ENCODE measurements around the gene HHAT.
"Not testable (repeated sequence)": the region's sequence is repeated elsewhere in the genome, so short reads cannot be mapped to it uniquely, and the experiment has no call there.

HHAT gene

DNA sequence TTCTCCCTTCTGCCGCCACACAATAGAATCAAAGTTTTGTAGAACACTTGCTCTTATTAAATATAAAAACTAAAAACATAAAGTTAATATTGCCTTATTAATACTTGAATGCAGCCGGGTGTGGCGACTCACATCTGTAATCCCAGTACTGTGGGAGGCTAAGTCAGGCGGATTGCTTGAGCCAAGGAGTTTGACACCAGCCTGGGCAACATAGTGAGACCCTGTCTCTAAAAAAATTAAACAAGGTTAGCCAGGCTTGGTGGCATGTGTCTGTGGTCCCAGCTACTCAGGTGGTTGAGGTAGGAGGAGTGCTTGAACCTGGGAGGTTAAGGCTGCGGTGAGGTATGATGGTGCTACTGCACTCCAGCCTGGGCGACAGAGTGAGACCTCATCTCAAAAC lies 13.2 kb upstream of the HHAT start:
- DNase-seq: no peak

DNA sequence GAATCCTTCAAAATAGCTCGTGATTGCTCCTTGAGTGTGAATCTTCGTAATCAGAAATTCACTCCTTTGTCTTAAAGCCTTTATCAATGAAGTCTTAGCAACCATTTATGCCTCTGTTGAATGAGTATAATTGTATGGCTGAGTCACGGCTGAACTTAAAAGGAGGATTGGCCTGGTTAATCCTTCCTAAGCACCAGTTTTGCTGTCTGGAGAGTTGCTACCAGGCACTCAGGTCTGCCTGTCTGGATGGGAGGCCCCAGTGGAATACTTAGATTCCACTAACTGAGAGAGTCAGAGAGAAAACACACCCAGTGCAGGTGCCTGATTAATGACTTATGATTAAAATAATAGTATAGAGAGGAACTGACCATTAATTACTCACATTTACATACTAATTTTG lies 7.6 kb upstream of the HHAT start:
- DNase-seq: no peak

DNA sequence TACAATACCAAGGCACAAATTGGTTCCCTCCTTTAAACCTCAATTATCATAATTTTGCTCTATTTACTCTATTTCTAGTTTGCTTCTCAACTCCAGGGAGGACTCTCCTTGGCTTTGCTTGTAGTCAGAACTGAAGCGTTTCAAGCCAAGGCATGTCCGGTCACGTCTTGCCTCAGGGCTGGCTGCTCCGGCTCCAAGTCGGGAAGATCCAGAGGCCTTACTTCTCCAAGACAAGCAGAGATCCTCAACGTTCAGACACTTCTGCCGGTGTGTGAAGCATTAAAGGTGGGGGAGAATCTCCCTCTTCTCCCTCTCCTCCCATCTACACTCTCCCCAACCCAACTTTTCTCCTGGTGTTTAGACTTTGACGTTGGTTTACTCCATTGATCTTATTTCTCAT lies 7.2 kb upstream of the HHAT start:
- no peak for DNase-seq

DNA sequence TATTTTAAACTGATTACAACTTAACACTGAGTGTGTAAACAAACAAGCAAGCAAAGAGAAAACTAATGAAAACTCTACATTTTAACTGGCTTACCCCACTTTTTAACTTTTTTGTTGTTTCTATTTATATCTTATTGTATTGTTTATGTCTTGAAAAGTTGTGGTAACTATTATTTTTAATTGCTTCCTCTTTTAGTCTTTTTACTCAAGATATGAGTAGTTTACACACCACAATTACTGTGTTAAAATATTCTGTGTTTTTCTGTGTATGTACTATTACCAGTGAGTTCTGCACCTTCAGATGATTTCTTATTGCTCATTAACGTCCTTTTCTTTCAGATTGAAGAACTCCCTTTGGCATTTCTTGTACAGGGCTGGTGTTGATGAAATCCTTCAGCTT lies 4.7 kb upstream of the HHAT start:
- DNase-seq: no peak

DNA sequence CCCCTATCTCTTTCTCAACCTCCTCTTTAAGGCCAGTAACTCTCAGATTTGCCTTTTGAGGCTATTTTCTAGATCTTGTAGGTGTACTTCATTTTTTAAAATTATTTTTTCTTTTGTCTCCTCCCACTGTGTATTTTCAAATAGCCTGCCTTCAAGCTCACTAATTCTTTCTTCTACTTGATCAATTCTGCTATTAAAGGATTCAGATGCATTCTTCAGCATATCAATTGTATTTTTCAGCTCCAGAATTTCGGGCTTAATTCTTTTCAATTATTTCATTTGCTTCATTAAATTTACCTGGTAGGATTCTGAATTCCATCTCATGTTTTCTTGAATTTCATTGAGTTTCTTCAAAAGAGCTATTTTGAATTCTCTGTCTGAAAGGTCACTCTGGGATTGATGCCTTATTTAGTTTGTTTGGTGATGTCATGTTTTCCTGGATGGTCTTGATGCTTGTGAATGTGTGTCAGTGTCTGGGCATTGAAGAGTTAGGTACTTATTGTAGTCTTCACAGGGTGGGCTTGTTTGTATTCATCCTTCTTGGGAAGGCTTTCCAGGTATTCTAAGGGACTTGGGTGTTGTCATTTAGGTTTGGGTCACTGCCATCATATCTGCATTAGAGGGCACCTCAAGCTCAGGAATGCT lies 3.6 kb upstream of the HHAT start:
- DNase-seq: no peak

DNA sequence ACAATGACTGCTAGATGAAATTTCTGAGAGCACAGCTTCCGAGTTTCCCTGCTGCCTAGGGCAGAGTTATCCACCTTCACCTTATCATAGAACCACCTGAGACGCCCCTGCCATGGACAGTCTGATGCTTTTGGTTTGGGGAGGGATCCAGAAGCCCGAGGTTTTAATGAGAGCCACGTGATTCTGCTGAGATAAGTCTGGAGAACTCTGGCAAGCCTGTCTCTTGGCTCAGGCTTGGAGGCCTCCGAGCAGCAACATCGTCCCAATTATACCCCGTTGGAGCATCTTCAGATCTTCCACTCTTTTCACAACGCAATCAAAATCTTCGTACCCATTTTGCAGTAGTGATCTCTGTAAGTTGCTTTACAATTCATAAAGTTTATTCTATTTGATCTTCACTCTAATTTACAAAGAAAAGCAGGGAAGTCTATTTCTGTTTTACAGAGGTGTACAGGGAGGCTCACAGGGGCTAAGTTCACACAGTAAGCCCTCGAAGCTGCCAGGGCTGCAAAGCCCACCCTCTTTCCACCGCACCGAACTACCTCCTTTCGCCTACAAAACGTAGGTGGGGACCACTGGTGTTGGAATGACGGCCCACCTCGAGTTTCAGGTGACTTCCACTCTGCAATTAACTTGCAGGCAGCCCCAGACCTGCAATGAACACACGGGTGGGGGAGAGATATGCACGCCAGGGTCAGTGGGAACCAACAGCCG lies 513 bp upstream of the HHAT start:
- no peak for DNase-seq

DNA sequence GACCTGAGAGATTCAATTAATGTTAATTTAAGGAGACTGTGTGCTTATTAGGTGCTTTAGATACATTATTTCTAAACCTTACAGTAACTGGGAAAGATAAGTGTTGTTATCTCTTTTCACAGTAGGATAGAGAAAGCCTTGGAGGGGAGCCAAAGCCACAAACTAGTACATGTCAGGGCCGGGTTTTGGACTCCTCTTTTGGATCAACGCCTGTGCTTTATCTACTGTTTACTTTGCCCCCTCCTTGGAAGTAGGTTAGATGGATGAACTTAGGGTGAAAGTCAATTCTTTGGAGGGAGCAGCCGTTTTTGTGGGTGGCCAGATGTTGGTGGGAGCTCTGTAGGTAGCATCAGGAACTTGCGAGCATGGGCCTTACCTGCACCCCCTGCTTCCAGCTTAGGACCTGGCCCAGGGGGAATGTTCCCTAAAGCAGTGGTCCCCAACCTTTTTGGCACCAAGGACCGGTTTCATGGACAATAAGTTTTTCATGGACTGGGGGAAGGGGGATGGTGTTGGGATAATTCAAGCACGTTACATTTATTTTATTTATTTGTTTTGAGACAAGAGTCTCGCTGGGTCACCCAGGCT lies 1.7 kb downstream of the HHAT start:
- no peak for DNase-seq

DNA sequence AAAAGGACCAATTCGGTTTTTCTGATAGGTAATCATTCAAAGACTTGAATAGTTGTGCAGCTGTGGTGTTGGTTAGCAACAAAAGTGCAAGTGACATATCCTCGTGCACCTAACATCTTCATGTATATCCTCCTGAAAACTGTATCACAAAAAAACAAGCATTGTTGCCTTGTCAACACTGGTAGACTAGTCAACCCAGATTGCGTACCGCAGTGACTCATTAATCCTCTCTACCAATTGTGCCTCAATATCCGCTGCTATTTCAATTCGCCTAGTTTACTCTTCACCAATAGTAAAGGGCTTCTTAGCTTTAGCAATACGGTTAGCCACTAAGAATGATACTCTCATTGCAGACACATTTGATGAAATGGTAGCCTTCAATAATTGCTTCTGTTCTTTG lies 3.5 kb downstream of the HHAT start:
- no peak for DNase-seq

DNA sequence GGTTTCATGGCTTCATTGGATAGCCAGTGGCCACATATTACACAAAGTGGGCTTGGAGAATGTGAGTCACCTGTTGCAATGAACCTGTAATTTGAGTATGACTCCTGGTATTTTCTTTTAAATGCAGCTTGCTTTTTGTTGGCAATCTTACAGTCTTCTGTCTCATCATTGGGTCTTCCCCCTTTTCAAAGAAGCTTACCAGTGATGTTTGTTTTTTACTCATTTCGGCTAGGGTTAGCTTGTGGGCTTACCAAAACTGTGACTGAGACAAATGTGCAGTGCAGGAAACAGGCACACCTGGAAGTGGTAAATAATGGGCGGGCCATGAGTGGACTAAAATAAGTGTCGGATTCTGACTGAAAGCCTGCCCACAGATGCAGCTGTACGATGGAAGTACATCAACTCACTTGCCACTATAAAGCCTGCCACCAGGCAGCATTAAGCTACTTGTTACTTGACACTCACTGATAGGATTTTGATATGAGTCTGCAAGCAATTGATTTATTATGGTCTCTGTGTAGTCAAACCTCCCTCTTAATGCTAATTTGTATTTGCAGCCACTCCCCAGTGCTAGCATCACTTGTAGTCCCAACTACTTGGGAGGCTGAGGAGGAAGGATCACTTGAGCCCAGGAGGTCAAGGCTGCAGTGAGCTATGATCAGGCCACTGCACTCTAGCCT lies 4.2 kb downstream of the HHAT start:
- peak; percentile 24 for DNase-seq

DNA sequence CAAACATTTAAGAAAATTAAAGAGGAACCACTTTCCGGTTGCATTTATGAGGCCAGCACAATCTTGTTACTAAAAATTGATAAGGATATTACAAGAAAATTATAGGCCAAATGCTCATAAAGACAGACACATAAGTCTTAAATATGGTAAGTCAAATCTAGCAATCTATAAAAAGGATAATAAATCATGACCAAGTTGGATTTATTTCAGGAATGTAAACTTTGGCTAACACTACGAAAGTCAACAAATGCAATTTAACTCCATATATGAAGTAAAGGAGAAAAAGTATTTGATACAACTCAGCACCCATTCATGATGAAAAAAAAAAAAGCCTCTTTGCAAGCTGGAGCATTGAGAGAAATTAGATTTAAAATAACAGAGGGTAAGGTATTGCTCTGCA lies 6.3 kb downstream of the HHAT start:
- DNase-seq: no peak

DNA sequence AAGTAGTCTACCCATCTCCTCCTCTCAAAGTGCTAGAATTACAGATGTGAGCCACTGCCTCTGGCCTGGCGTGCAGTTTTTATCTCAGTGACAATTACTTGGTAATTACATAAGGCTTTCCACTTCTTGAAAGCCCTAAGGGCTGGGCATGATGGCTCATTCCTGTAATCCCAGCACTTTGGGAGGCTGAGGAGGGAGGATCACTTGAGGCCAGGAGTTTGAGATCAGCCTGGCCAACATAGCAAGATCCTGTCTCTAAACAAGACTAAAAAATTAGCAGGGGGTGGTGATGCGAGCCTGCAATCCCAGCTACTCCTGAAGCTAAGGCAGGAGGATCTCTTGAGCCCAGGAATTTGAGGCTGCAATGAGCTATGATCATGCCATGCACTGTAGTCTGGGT lies 7.7 kb downstream of the HHAT start:
- no peak for DNase-seq

DNA sequence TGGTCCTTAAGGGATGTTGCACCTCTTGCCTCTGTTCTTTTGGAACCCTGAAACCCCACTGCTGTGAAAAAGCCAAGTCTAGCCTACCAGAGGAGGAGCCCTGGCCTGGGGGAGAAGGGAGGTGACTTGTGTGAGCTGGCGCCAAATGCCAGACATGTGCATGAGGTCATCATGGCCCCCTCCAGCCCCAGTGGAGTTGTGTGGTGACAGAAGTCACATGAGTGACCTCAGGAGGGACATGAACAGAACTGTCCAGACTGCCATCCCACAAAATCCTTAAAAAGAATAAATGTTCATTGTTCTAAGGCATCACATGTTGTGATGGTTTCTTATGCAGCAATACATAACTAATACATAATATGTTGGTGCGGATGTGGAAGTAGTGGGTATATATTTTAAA lies 10.8 kb downstream of the HHAT start:
- no peak for DNase-seq

DNA sequence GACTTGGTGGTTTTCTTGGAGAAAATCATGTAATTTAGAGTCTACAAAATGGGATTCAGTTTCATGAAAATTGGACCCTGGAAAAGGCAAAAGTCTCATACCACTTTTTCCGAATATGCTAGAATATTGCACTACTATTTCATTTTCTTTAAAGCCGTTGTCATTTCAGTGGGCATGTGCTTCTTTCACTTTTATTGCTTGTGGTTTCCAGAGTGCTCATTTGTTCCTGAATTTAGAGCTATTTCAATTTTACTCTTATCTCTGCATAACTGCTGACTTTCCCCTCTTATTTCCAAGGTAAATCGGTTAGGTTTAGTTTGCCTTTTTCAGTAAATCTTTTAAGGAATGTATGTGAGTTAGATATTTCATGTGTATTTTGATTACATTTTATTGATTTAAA lies 11.6 kb downstream of the HHAT start:
- DNase-seq: no peak

DNA sequence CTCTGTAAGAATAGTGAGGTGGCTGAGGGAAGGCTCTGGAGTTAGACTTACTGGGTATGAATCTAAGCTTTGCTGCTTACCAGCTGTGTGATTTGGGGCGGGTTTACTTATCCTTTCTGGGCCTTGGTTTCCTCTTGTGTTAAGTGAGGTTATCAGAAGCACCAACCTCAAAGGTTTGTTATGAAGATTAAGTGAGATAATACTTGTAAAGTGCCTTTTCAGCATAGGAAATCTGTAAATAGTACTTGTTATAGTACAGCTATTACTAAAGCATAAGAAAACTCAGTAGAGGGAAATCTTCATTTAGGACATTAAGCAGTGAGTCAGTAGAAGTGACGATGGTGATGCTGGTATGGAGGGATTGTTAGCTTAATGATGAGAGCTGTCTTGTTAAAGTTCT lies 12.1 kb downstream of the HHAT start:
- no peak for DNase-seq

DNA sequence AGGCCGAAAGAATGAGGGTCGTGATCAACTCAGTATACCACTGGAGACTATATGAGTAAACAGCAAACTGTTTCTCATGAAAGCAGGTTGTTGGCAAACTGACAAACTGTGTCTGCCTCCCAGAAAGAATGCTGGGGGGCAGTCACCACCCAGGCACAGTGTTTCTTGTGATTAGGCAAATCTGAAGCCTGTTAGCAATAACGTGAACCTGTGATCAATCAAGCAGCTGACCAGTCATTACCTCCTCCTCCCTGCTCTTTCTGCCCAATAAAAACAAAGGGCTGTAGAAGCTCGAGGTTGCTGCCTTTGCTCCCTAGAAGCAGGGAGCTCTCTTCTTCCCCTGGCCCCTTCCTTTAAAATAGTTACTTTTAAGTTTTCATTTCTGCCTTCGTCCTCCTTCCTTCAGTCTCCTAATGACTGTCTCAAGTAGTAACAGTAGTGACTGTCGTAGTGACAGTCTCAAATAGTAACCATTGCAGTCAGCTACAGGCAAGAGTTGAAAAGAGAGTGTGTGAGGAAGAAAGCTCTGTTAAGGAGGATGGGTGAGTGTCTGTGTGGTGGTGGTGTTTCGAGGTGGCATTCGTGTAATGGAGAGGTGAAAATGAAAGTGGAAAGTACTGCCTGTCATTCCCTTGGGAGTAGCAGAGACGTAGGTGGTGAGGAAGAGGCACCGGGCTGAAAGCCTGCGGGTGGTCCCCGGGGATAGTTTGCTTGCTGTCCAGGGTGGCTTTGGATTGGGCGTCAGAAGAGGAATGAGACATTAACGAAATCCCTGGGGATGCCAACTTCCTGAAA lies 14.5 kb downstream of the HHAT start:
- DNase-seq: no peak

DNA sequence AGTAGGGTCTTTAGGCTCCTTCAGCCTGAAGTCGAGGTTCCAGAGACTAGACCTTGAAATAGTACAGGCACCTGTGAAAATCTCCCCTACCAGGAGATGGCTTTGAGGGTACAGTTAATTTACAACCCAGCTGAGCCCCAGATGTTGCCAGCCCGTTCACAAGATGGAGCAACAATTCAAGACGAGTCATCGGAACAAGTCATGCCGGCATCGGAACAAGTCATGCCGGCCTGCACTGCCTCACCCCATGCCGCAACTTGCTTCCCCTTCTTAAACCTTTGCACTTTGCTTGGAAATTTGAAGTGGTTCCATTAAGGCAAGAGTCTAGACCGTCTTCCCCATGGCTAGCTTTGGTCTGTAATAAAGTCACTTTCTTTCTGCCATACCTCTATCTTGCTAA lies 16.0 kb downstream of the HHAT start:
- DNase-seq: no peak

DNA sequence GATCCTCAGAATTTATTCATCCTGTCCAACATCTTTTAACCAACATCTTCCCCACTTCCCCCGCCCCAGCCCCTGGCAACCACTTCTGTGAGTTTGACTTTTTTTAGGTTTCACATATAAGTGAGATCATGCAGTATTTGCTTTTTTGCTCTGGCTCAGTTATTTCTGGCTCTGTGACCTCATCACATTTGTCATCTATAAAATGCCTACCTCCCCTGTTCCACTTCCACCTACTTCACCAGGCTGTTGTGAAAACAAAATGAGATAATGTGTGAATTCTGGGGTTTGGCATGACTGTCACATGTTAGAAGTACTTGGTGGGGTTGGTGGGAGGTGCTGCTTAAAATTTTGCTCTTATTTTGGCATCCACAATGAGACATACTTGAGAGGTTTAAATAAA lies 18.4 kb downstream of the HHAT start:
- no peak for DNase-seq

DNA sequence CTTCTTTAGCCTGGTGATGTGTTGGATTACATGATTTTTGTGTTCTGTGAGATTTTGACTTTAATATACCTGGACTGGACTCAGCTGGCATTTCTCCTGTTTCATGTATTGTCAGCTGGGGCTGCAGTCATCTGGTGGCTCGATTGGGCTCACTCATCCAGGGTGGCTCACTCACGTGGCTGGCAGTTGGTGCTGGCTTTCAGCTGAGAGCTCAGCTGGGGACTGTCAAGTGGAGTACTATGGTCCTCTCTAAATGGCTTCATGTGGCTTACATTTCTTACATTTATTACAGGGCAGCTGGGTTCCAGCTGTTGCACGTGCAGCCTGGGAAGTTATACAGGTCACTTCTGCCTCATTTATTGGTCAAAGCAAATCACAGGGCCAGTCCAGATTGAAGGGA lies 22.8 kb downstream of the HHAT start:
- DNase-seq: no peak

DNA sequence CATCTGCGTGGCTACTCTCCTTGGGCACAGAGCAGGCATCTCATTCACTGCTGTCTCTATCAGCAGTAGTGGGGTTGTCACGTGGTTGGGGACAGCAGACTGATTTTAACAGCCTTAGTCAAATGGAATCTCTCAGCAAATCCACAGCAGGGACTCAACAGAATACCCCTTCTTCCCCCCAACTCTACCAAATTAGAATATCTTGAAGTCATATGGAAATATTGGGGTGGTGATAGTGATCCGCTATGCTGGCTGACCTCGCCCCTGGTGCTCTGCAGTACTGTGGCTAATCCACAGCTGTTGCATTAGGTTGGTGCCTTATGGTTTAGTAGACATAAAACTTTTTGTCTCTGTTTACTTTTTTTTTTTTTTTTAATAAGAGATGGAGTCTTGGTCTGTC lies 23.9 kb downstream of the HHAT start:
- DNase-seq: no peak

DNA sequence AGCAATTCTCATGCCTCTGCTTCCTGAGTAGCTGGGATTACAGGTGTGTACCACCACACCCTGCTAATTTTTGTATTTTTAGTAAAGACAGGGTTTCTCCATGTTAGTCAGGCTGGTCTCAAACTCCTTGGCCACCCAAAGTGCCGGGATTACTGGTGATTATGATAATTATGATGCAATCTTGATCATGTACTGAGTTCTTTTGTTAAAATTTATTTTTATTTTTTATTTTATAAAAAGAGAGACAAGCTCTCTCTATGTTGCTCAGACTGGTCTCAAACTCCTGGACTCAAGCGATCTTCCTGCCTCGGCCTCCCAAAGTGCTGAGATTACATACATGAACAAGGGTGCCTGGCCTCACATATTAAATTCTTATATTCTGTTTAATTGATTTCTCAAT lies 25.6 kb downstream of the HHAT start:
- not testable (repeated sequence) for DNase-seq

DNA sequence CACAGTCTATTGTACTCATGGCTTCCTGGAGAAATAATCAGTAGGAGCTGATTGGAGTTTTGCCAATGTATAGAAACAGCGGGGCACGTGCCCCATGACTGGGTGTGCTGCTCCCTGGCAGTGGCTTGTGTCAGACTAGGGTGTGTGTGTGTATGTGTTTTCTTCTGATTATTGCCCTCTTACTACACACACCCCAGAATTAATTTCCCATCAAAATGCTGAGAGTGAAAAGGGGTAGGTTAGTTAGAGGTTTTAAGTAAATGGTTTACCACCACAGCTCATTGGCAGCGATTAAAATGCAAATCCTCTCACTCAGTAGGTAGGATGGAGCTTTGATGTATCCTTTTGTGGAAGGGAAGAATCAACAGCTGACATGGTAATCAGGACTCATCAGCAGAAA lies 29.9 kb downstream of the HHAT start:
- DNase-seq: no peak

DNA sequence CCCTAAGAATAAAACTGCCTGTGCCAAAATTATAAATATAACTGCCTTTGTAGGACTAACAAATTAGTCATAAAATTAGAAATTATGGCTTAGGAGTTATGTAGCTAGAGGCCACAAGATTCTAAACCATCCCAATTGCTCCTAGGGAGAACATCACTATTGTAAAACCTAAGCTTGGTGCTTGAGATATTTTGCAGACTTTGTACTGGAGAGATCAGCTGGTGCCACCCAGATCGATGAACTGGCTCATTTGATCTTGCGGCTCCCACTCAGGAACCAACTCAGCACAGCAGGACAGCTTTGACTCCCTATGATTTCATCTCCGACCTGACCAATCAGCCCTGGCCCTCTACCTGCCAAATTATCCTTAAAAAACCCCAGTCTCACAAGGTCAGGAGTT lies 30.6 kb downstream of the HHAT start:
- no peak for DNase-seq

DNA sequence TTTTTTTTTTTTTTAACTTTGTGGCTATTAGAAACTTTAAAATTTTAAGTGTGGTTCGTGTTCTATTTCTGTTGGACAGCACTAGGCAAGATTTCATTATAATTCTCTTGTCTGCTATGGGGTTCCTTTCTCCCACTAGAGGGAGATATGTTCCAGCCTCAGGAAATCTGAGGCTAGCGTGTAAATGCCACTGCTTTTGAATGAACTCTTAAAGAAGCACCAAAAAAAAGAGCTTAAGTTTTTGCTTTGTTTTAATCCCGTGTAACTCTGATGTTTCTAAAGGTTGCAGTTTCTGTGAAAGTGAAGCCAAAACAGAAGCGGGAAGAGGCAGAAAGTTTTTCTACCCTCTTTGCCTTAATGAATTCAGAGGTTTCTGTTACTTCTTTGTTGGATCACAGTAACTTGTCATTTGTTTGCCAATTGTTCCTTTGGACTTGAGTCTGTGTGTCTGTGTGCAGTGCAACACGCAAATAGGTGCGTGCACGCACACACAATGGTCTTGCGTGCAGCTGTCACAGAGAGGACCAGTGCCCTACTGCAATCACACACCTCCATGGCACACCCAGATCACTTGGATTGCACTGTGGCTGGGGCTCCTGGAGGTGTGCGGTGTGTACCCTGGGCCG lies 32.3 kb downstream of the HHAT start:
- DNase-seq: no peak
